ENCODE results near the gene LYPLAL1. TPM values are rescaled to one million over a fixed set of nuclear protein-coding genes. Genes with fewer than 3 reads are reported as not detected.

Gene LYPLAL1
- total and polyA plus RNA-seq, 2 of the 8 experiments (the other 6 are each of a cell fraction or from before 2014, with no cell fraction given): 6.3 to 23.8 TPM

DNA sequence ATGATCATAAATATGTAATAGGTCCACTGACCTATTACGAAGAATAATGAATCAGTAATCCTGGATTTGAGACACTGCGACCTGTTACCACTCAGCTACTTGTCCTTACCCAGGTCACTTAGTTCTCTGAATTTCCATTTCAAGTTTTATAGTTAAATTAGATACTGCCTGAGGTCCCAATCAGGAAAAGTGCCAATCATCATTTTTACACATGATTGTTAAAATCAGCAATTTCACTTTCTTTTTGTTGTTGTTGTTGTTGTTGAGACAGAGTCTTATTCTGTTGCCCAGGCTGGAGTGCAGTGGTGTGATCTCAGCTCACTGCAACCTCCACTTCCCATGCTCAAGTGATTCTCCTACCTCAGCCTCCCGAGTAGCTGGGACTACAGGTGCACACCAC lies 22.8 kb upstream of the LYPLAL1 start:
- Histone ChIP-seq H4K91ac (replicated peaks; ENCODE audit: insufficient read length, low read length) (no peak overlapping the region), H4K8ac (ENCODE audit: extremely low read depth, insufficient read depth, low read length) (no peak overlapping the region), H3K27ac (ENCODE audit: low read depth, low read length) (no peak overlapping the region), H3K4ac (replicated peaks; ENCODE audit: insufficient read length, low read depth, low read length) (no peak overlapping the region), H3K4me3 (ENCODE audit: extremely low read depth in 1 of 4, insufficient read depth in 2 of 4, low read depth in 3 of 4, low read length in 4 of 4) (no peak overlapping the region), H3K79me2 (ENCODE audit: control insufficient read depth in 1 of 2, insufficient read depth in 2 of 2, low read length in 2 of 2) (no peaks in the 10 kb centered on the region), H2BK5ac (ENCODE audit: low read depth, low read length) (no peak overlapping the region), H3K23me2 (ENCODE audit: low read depth, low read length) (no peaks in the 10 kb centered on the region), H2BK120ac (replicated peaks; ENCODE audit: low read depth, low read length) (no peak overlapping the region), H3K18ac (ENCODE audit: extremely low read depth, low read length) (no peak overlapping the region), H3K4me2 (ENCODE audit: insufficient read depth in 1 of 2, low read depth in 2 of 2, low read length in 2 of 2) (no peak overlapping the region), H3K79me1 (ENCODE audit: low read depth, low read length) (no peaks in the 10 kb centered on the region), H3K36me3 (ENCODE audit: control insufficient read depth in 2 of 4, insufficient read depth in 4 of 4, low read length in 3 of 4) (no peaks in the 10 kb centered on the region), H3K27me3 (replicated peaks in 1 of 4; ENCODE audit: control insufficient read depth in 3 of 4, extremely low read depth in 1 of 4, insufficient read depth in 3 of 4, low read length in 3 of 4) (no peaks in the 10 kb centered on the region), H2AK5ac (ENCODE audit: low read depth, low read length) (no peak overlapping the region), H2BK20ac (ENCODE audit: low read length) (no peak overlapping the region), H3K56ac (replicated peaks; ENCODE audit: insufficient read length, low read depth, low read length) (no peak overlapping the region), H2BK15ac (ENCODE audit: low read length) (no peak overlapping the region), H3K9ac (replicated peaks in 1 of 4; ENCODE audit: extremely low read depth in 1 of 4, low read depth in 3 of 4, low read length in 3 of 4) (no peak overlapping the region), H3K23ac (ENCODE audit: insufficient read length) (no peak overlapping the region), H2BK12ac (ENCODE audit: low read depth, low read length) (no peak overlapping the region), H4K5ac (ENCODE audit: insufficient read length, low read depth, low read length) (no peak overlapping the region), H3K9me3 (ENCODE audit: insufficient read depth in 2 of 2, low read depth in 1 of 2, low read length in 1 of 2) (no peaks in the 10 kb centered on the region), H3K4me1 (replicated peaks in 1 of 4; ENCODE audit: control insufficient read depth in 3 of 4, insufficient read depth in 4 of 4, low read length in 3 of 4) (no peaks in the 10 kb centered on the region), H4K20me1 (replicated peaks in 1 of 2; ENCODE audit: control insufficient read depth in 1 of 2, insufficient read depth in 2 of 2, low read length in 2 of 2) (no peaks in the 10 kb centered on the region), H3K14ac (ENCODE audit: insufficient read length) (no peak overlapping the region), H2AFZ (ENCODE audit: low read length) (no peak overlapping the region)
- ChIA-PET POLR2A (ENCODE audit: partially characterized antibody) (no interaction called here), CTCF (ENCODE audit: partially characterized antibody) (interaction anchor here (0.6 to 1.3 kb wide), 7 partner anchors 9 to 662 kb away, joined by 3 to 4 read pairs (median 3); no protein-coding TSS in a partner anchor)
- WGBS, 2 experiments (ENCODE audit: extremely low coverage in 1 of 2, insufficient coverage in 1 of 2, insufficient read length in 1 of 2, insufficient replicate concordance in 2 of 2, low coverage in 1 of 2, low lambda C conversion rate in 2 of 2, missing lambda C conversion rate in 1 of 2): 94% methylated on average over 3 of the region's 3 CpGs; no CpG with 5 or more reads in 1 of the 2 experiments
- FAIRE-seq (no peak), DNase-seq (ENCODE audit: low read depth in 1 of 2, low spot score in 2 of 2) (no peak)
- TF ChIP-seq HDAC2 (IDR thresholded peaks at IDR 0.05; ENCODE audit: borderline replicate concordance in 1 of 2, low read depth in 2 of 2, low read length in 2 of 2): no peak

Data from H1 (cell line).